ENCODE measurements around the gene CHAC1. TPM values are rescaled to one million over a fixed set of nuclear protein-coding genes. Genes with fewer than 3 reads are reported as not detected.

Gene CHAC1
- total RNA-seq, 1 donor from 2014 or later, result 24.7 TPM

DNA sequence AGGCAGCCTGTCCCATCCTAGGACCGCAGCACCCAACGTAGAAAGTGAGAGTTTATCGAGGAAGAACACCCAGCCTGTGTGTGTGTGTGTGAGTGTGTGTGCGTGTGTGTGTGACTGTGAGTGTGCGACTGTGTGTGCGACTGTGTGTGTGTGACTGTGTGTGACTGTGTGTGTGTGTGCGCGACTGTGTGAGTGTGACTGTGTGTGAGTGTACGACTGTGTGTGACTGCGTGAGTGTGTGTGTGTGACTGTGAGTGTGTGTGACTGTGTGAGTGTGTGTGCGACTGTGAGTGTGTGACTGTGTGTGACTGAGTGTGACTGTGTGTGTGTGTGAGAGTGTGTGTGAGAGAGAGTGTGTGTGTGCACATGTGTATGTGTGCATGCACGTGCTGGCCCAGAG, 39.3 kb upstream of the CHAC1 start:
- no peak overlapping the region for H3K4me3 ChIP-seq (ENCODE audit: low read depth, low read length)
- H3K27me3 ChIP-seq (ENCODE audit: control insufficient read depth, insufficient read depth, low read length), result peaks cover 2% of the 10 kb centered on the region
- DNase-seq (ENCODE audit: low read depth), result no peak
- TF ChIP-seq CTCF (IDR thresholded peaks at IDR 0.05; ENCODE audit: insufficient read depth, low read length, severe bottlenecking), result no peak
- no peaks in the 10 kb centered on the region for H3K36me3 ChIP-seq (ENCODE audit: control insufficient read depth, insufficient read depth, low read length)
- peak; percentile 60 for FAIRE-seq

DNA sequence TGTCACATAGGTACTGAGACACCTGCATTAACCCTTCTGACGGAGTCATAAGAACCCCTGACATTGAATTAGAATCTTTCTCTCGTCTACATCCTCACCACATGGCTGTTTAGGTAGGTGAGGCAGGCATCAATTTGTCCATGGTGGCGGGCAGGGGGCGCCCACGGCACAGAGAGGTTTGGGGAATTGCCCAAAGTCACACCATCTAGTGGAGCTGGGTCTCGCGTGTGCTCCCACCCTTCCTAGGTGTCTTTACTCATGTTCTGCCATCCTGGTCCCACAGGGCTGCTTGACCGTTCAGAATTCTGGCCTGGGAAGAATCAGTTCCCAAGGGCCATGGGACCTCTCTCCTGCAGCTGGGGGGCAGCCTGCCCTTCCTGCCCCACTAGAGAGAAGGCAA, 38.8 kb upstream of the CHAC1 start:
- TF ChIP-seq CTCF (IDR thresholded peaks at IDR 0.05; ENCODE audit: insufficient read depth, low read length, severe bottlenecking), result no peak
- FAIRE-seq (no peak), DNase-seq (ENCODE audit: low read depth) (no peak)
- Histone ChIP-seq H3K27me3 (ENCODE audit: control insufficient read depth, insufficient read depth, low read length) (peaks cover 2% of the 10 kb centered on the region), H3K4me3 (ENCODE audit: low read depth, low read length) (no peak overlapping the region), H3K36me3 (ENCODE audit: control insufficient read depth, insufficient read depth, low read length) (no peaks in the 10 kb centered on the region)

- TF ChIP-seq CTCF (IDR thresholded peaks at IDR 0.05; ENCODE audit: insufficient read depth, low read length, severe bottlenecking), result no peak
- FAIRE-seq (no peak), DNase-seq (ENCODE audit: low read depth) (no peak)
- no peaks in the 10 kb centered on the region for H3K36me3 ChIP-seq (ENCODE audit: control insufficient read depth, insufficient read depth, low read length)
- H3K27me3 ChIP-seq (ENCODE audit: control insufficient read depth, insufficient read depth, low read length), result peaks cover 2% of the 10 kb centered on the region
- no peak overlapping the region for H3K4me3 ChIP-seq (ENCODE audit: low read depth, low read length)
These were observed 38.1 kb upstream of the CHAC1 start for GRCh38 chr15:40915116-40915661.

- DNase-seq (ENCODE audit: low read depth) (no peak), FAIRE-seq (no peak)
- Histone ChIP-seq H3K27me3 (ENCODE audit: control insufficient read depth, insufficient read depth, low read length) (peaks cover 2% of the 10 kb centered on the region), H3K36me3 (ENCODE audit: control insufficient read depth, insufficient read depth, low read length) (no peaks in the 10 kb centered on the region), H3K4me3 (ENCODE audit: low read depth, low read length) (no peak overlapping the region)
- TF ChIP-seq CTCF (IDR thresholded peaks at IDR 0.05; ENCODE audit: insufficient read depth, low read length, severe bottlenecking), result no peak
These were observed 37.6 kb upstream of the CHAC1 start for GRCh38 chr15:40915679-40916078.

DNA sequence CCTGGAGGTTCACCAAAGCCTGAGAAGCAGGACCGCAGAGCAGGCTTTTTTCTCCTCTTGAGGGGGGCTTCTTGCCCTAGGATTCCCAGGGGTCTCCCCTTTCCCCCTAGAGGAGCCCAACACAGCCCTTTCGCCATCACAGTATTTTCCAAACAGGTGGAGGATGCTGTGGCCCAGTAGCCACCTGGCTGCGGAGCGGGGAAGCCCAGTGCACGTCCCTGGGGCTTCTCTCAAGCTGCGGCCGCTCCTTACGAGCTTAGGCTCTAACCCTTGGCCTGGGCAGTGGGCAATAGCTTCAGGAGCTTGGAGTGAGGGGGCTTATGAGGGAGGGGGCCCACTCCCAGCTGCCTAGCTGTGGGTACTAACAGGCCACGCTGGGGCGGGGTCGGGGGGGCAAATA, 35.7 kb upstream of the CHAC1 start:
- Histone ChIP-seq H3K27me3 (ENCODE audit: control insufficient read depth, insufficient read depth, low read length) (peaks cover 2% of the 10 kb centered on the region), H3K4me3 (ENCODE audit: low read depth, low read length) (no peak overlapping the region), H3K36me3 (ENCODE audit: control insufficient read depth, insufficient read depth, low read length) (no peaks in the 10 kb centered on the region)
- TF ChIP-seq CTCF (IDR thresholded peaks at IDR 0.05; ENCODE audit: insufficient read depth, low read length, severe bottlenecking), result no peak
- DNase-seq (ENCODE audit: low read depth), result no peak
- no peak for FAIRE-seq

GRCh38 chr15:40918146-40918798, 35.0 kb upstream of the CHAC1 start:
- no peak for TF ChIP-seq CTCF (IDR thresholded peaks at IDR 0.05; ENCODE audit: insufficient read depth, low read length, severe bottlenecking)
- no peak for DNase-seq (ENCODE audit: low read depth)
- Histone ChIP-seq H3K4me3 (ENCODE audit: low read depth, low read length) (no peak overlapping the region), H3K27me3 (ENCODE audit: control insufficient read depth, insufficient read depth, low read length) (peaks cover 2% of the 10 kb centered on the region), H3K36me3 (ENCODE audit: control insufficient read depth, insufficient read depth, low read length) (no peaks in the 10 kb centered on the region)
- FAIRE-seq, result no peak
